Activated CD8-positive, alpha-beta memory T cell treated with anti-CD3 and anti-CD28 coated beads, Interleukin-2, amount 50 U/mL, for 4 hours (primary cell): Measurements from ENCODE around the gene ARHGAP22.

ENCODE experiments used
- DNase-seq: peaks from one replicate; pipeline ENCODE4 v3.0.0-alpha.2; 2020

ARHGAP22 gene

DNA sequence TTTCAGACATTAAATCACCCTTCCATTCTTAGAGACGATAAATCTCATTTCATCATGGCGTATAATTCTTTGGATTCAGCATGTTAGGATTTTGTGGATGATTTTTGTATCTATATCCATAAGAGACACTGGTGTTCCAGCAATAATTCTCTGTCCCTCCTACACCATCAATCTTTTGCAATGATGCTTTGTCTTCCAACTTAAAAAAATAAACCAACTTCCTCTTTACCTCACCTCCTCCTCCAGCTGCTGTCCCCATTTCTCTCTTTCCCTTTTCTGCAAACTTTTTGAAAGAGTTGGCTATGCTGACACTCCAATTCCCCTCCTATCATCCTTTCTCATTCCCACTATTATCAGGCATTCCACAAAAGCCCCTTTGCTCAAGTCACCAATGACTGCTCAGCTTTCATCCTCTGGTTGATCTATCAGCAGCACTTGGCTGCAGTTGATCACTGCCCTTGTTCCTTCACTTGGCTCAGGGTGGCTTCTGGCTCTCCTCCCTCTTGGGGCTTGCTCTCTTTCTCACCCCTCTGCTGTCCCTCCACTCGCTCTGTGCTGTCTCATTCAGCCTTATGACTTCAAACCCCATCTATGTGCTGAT is 130.0 kb downstream of the ARHGAP22 start:
- no peak for DNase-seq

DNA sequence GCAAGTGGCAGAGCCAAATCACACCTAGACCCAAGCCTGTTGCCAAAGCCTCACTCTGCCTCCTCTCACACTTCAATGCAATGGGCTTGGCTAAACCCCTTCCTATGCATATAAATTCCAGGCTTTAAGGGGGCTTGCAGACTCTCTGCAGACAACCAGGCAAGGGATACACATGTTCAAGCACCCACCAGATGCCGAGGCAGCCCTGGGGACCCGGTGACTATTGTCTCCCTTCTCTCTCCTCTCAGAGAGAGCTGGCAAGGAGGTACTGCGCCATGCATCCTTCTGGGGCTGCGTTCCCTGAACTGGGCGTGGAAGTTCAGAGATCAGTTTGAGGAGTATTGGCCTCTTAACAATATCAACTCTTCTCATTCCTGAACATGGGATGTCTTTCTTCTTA is 131.2 kb downstream of the ARHGAP22 start:
- no peak for DNase-seq

DNA sequence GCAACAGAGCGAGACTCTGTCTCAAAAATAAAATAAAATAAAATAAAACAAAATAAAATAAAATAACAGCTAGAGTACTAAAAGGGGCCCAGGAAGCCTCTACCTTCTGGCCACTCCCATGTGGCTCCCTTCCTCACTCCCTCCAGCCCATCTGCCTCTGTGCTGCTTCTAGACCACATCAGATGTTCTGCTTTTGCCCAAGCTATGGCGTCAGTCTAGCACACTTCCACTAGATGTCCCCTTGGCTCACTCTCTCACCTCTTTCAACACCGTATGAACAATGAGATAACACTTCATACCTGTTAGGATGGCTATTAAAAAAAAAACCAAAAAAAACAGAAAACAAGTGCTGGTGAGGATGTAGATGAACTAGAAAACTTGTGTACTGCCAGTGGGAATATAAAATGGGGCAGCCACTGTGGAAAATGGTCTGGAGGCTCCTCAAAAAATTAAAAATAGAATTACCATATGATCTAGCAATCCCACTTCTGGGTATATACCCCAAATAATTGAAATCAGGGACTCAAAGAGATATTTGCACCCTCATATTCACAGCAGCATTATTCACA is 132.3 kb downstream of the ARHGAP22 start:
- no peak for DNase-seq

DNA sequence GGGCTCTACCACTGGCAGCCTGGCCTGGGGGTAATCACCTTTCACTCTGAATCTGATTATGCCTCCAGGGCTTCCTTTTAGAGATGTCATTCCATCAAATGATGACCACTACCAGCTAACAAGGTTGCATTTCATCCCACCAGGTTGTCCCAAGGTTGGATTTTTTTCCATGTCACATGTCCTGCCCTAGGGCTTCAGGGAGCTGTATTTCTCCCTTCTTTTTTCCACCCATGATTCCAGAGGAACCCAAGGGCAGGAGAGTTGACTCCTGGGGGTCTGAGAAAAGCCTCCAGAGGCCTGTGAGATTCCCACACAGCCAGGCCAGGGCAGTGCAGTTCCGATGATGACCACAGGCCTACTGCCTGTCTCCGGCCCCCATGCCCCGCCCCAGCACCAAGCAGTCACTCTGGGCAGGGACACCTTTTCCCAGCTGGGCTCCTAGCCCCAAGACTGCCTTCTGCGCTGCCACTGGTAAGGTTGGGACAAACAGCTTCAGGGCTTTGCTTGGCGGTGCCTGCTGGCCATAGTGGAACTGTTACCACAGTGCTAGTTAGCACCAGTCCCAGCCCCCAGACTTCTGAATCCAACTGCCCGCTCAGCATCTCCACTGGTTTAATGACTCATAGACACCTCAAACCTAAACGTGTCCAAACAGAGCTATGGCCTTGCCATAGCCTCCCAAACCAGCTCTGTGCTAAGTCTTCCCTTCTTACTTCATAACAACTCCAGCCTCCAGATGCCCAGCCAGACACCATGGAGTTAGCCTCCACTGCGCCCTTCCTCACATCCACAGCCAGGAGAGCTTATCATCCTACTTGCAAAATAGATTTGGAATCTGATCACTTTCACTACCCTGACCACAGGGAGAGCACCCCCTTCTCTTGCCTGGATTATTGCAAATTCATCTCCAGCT is 133.7 kb downstream of the ARHGAP22 start:
- DNase-seq, result no peak

DNA sequence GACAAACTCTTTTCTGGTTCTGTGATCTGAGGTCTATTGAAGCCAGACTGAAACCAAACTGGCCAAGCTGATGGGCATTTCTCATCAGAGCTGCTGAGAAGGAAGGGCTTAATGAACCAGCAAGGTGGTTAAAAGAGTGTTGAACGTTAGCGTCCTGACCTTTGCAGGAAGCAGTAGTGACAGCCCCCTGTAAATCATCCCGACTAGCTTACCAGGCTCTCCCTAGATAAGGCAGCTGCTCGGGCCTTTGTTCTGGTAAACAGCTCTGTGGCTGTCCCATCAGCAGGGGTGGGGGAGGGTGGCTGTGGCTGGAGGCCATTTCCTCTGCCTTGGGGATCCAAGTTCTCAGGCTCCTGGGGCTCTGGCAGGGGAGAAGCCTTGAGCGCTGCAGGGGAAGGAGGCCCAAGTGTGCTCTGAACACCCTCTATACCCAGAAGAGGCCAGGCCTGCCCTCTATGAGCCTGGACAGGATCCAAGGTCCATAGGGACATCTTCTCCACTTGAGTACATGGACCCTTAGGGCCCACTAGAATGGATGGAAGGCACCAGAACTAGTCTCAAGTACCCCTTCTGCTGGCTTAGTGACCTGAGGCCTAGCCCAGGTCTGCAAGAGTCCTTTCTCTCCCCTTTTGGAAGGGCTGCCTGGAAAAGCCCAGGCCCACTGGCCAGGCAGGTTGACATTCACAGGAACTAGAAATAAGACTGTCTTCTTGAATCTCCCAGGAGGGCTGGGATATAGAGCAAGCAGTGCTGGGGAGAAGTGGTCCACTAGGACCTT is 134.6 kb downstream of the ARHGAP22 start:
- no peak for DNase-seq

DNA sequence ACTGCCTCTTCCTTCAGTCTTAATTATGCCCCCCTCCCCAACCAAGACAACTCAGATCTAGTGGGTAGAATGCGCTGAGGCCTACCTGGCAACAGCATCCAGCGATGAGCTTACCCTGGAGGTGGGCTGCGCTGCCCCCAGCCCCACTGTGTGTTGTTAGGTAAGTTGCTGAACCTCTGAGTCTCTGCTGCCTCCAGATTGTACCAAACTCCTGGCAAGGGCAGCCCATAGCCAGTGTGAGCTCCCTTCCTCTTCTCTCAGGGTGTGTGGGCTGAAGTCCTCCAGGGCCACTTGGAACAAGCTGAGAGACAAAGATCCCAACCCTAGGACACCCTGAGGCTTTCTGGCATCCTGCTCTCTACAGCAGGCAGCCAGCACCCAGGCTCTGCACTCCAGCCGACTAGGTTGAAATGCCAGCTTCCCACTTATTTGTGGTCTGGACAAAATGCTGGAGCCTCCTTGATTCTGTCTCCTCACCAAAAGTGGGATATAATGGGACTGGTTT is 135.3 kb downstream of the ARHGAP22 start:
- DNase-seq, result no peak

DNA sequence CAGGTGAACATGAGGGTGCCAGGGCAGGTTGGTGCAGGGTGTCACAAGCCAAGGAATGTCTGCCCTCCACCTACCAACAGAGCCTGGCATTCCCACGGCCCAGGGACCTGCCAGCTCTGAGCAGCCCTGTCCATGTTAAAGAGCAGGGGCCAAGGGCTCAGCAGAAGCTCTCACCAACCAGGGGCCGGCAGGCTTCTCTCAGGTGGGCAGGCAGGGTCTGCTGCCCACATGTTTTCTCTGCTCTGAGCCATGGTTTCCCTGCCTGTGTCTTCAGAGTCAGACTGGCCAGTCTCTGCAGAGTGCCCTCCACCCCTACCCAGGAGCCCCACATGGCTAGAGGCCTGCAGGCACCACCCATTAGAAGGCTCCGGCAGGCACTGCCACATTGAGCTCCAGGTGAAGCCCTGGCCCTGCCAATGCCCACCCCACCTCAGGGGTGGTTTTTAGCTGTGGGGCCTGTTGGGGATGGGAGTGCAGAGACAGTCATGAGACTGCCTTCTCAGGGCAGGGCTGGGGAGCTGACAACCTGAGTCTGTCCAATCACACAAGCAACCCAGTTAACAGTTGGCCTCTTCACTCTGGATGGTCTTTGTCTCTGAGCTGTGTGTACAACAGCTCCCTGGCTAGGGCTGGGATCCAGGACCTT is 135.9 kb downstream of the ARHGAP22 start:
- DNase-seq, result no peak

DNA sequence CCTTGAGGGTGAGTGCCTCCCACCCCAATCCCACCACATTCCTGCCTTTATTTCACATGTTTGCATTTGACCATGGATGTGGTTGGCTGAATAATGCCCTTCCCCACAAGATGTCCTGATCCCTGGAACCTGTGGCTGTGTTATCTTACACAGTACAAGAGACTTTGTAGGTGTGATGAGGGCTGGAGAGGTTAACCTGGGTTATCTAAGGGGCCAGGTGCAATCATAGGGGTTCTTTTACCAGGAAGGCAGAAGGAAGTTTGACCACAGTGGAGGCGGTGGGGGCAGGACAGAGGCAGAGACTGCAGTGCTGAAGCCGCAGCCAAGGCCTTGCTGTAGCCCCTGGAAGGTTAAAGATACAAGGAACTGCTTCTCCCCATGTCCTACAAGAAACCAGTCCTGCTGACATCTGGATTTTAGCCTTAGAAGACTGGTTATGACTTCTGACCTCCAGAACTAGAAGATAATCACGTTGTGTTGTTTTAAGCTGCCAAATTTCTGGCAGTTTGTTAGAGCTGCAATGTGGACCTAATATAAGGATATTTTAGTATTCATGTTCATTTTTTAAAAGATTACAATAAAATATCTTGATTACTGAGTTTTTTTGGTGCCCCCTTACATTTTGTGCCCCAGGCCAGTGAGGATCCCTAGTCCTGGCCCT is 136.6 kb downstream of the ARHGAP22 start:
- no peak for DNase-seq

DNA sequence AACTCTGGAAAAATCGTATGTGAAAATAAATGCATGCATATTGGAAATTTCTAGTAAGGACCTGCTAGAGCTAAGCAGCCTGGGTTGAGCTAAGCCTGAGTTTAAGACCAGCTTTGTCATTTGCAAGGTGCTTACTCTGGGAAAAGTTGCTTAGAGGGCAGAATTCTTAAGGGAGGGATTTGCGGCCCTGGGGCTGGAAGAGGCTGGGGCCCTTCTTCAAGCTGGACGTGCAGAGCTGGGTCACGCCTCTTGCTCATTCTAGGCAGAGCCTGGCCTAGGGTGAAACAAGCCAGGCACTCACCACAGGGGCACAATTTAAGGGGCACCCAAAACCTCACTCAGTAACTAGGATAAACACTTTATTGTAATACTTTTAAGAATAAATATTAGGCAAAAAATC is 137.2 kb downstream of the ARHGAP22 start:
- no peak for DNase-seq

DNA sequence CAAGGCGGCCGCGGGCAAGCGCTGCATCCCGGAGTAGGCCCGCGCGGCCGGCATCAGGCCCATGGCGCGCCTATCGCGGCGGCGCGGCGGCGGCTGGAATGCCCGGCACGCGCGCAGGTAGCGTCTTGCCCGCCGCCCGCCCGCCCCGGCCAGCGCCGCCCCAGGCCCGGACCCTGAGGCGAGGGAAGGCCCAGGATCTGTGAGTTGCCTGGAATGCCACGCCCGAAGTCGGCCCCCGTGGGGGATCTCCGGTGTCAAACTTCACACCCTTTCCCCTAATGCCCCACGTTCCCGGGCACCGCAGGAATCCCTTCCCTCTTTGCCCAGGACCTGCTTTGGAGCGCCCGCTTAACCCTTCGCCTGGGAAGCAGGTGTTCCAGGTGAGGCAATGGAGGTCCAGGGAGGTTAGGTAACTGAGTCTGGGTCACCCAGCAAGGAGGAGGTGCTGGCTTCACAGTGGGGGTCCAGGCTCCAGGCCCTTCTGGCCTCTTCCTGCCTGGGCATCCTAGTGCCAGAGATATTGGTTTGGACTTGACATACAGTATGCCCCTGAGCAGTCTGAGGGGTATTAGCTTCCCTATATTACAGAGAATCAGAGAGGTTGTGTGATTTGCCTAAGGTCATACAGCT is 138.1 kb downstream of the ARHGAP22 start:
- no peak for DNase-seq

DNA sequence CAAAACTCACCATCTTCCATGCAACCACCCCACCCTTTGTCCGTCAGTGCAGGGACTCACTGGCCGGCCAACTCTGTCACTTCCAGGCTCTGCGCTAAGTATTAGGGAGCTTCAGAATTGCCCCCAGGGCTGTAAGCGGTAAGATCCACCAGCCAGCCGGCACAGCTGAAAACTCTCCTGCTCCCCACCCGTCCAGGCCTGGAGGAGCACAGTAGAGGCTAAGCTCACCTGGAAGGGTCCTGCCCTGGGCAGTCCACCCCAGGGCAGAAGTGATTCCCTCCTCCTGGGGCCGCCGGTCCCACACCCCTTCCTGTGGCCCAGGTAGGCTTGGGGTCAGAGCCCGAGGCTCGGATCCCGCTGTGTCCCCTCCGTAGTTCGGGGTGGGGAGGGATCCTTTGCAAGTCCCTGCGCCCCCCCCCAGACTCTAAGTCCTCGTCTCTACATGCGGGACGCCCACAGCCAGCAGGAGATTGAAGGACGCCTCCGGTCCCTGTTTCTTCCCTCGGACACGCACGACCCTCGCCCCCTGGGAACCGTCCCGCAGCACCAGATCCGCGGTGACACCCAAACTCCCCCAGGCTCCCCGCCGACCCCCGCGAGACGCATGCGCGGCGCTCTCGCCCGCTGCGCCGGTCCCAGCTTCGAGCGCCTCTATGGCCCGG is 138.9 kb downstream of the ARHGAP22 start:
- no peak for DNase-seq

DNA sequence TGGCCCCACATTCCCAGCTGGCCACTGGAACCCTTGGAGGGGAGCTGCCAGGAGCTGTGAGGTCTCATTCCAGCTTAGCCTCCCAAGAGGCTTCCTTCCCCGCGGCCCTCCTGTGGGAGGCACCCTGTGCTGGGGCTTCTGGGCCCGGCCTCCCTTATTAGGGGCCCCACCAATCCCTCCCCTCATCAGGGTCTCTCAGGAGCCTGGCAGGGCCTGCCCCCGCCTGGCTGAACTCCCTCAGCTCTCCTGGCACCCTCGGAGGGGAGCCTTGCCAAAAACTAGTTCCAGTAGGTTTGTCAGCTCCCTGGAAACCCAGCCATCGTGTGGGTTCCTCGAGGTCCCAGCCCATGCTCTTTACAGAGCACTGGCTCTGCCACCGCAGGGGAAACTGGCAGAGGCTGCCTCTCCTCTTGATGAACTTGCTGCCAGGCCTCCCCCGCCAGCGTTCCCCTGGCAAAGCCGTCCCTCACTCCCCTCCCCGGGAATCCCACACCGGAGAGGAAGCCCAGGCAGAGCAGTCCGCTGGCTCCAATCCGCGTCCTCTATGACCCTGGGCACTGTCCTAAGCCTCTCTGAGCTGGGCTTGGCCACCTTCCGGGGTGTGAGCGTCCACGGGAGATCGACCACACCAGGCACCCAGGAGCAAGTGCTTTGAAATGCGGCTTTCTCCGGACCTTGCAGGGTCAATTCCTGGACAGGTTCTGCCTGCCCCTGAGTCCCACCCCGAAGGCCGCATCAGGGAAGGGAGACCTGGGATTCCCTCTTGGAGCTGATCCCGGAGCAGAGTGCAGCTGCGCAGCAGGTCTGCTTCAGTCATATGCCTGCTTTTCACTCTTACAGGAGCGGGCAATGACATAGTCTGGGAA is 139.8 kb downstream of the ARHGAP22 start:
- DNase-seq, result no peak

DNA sequence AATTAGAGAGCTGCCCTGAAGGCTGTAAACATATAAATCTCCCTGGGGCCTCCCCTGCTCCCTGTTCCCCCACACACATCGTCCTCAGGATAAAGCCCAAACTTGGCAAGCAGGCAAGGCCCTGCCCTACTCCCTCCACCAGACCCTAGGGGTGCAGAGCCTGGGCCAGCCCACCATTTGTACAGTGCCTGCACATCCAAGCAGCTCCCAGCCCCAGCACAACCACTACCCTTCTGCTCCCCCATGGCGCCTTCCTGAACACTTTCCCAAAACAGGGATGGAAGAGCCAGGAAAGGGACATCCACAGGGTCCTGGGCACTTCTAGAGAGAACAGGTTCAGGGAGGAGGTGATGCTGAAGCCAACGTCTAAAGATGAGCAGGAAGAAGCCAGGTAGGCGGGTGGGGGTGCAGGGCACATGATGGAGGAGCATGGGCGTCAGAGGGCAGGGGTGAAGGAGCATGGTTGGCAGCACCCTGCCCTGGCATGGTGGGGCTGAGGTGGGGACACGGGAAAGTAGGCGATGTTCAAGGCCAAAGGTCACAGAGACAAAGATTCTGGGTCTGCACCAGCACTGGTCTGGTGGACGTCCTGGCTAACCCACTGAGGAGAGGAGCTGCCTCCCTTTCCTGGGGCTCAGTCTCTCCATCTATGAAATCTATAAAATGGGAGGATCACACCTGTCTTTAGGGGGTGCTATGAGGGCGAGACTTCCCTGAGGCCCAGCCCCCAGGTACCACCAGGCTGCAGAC is 140.6 kb downstream of the ARHGAP22 start:
- DNase-seq, result no peak

DNA sequence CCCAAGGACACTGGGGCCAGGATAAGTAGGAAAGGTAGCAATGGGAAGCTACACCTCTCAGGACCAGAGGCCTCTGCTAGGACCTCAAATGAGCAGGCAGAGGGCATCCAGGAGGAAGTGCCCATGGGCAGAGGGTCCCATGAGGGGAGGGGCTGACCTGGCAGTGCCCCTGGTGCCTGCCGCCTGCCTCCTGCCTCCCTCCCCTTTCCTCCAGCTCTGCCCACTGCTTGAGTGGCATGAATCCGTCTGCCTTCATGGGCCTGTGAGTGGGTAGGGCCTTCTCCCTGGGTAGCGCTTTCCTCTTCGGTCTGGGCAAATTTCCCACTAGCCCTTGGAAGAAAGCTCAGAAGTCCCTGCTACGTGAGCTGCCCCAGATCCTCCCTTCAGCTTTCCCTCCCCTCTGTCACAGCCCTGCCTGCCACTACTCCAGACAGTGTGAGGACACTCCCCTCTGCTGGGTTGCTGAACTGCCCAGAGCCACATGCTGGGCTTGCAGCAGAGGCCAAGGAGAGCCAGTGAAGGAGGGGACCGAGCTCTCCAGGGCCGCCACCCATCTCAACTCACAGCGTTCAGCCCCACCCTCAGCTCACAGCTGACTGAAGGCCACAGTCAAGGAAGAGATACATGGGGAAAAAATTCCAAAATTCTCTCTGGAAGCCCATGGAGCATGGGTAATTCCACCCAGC is 141.4 kb downstream of the ARHGAP22 start:
- DNase-seq, result no peak

DNA sequence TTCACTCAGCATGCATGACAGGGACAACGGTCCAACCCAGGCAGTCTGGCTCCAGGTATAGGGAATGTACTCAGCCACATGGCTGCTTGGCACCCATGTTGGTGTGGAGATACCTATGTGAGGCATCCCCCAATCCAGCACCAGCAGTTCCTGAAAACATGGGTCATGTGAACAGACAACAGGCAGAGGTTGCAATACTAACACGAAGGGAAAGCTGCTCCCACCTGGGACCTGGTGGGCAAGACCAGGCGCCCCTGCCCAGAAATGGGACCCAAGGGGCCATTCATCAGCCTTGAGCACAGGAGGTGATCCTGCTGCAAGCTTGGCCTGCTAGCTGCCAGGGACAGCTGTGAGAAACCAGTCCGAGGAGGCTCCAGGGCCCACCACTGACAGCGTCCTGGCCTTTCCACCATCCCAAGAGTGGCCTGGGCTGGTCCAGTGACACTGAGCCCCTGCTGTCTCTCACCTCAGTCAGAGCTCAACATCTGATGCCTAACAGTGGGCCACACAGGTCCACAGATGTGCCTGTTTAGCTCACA is 142.3 kb downstream of the ARHGAP22 start:
- DNase-seq, result no peak

DNA sequence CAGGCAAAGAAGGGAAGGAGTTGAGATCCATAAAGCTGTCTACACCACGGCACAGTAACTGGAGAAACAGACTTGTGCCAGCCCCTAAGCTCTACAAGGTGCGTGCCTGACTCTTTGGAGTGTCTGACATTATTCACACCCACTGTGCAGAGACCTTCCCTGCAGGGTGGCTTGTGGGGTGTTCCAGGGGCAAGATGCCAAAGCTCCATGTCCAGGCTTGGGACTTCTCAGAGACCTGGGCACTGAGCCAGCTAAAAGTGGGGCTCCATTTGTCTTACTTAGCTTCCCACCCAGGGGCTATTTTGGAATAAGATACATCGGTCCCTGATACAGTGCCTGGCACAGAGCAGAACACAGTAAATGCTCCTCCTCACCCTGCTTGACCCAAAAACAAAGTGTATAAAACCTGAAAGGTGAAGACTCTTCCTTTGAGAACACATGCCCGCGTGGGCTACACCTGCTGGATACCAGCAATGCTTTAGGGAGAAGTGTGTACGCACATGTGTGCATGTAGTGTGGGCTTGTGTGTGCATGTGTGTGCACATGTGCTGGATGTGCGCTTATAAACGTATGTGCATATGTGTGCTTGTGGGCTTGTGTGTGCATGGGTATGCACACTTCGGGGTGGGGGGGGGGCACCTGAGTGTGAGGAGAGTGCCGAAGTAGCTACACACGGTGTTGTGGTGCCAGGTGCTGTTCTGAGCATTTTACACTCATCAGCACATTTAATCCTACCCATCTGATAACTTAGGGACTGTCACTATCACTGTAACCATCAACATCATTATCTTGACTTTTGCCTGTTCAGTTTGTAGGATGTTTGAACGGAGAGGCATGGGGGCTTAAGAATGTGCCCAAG is 143.0 kb downstream of the ARHGAP22 start:
- DNase-seq, result no peak

DNA sequence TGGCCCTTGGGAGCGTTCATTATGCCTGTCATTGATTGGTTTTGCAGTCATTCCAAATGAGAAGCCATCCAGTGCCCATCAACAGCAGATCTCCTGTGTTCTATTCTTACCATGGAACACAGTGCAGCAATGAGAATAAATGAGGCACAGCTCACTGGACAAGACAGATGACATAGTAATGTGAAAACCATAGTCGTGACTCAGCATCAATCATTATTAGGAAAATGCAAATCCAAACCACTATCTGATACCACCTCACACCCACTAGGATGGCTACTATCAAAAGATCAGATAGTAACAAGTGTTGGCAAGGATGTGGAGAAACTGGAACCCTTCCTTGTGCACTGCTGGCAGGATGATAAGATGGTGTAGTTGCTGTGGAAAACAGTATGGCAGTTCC is 144.7 kb downstream of the ARHGAP22 start:
- DNase-seq, result no peak
